Keratinocyte (primary cell): ENCODE data around the gene SPTBN4. TPM values are rescaled to one million over a fixed set of nuclear protein-coding genes. Genes with fewer than 3 reads are reported as not detected.

Experiments
- DNase-seq: peaks from one replicate; pipeline ENCODE4 v3.0.0-alpha.2; 2011; ENCODE audit warnings: low read depth, missing footprints, low spot score
- FAIRE-seq: peaks from 2 replicates; lab custom pipeline; 2011; peaks lifted over from hg19 to GRCh38; lab: Jason Lieb, UNC
- H2AFZ ChIP-seq: 2 replicates; pipeline ENCODE4 v1.6.0; 2012; ENCODE audit warnings: low read length, control low read depth, inconsistent platforms; ENCODE audit not compliant: control insufficient read depth
- H3K27ac ChIP-seq: 2 replicates; pipeline ENCODE4 v1.5.1; 2011; ENCODE audit warnings: low read length; ENCODE audit not compliant: control insufficient read depth, insufficient read depth
- H3K27me3 ChIP-seq: 3 replicates; pipeline ENCODE4 v1.6.0; 2011; ENCODE audit warnings: low read length; ENCODE audit not compliant: control insufficient read depth, insufficient read depth; ENCODE audit errors: extremely low read depth
- H3K36me3 ChIP-seq, 2 experiments: 2 replicates in 1 of 2; 3 replicates in 1 of 2; pipeline ENCODE4 v1.5.1; 2011; ENCODE audit warnings: low read length in 2 of 2, mild to moderate bottlenecking in 1 of 2; ENCODE audit not compliant: control insufficient read depth in 2 of 2, insufficient read depth in 2 of 2; ENCODE audit errors: extremely low read depth in 1 of 2
- H3K4me1 ChIP-seq: 3 replicates; pipeline ENCODE4 v1.5.1; 2011; ENCODE audit warnings: low read length; ENCODE audit not compliant: control insufficient read depth, insufficient read depth; ENCODE audit errors: extremely low read depth
- H3K4me2 ChIP-seq: 3 replicates; pipeline ENCODE4 v1.6.0; 2011; ENCODE audit warnings: low read depth, low read length; ENCODE audit not compliant: control insufficient read depth, insufficient read depth; ENCODE audit errors: extremely low read depth
- H3K4me3 ChIP-seq, 3 experiments: fragments of 200-600 bp in 1 of 3; sonication (generic) in 1 of 3; 2 replicates in 2 of 3; 3 replicates in 1 of 3; pipeline ENCODE4 v1.5.1; 2011 to 2016; ENCODE audit warnings: low read length in 3 of 3, mild to moderate bottlenecking in 3 of 3, control low read depth in 2 of 3, inconsistent platforms in 1 of 3, low read depth in 1 of 3, mixed read lengths in 1 of 3, mixed run types in 1 of 3, moderate library complexity in 1 of 3; ENCODE audit not compliant: control insufficient read depth in 2 of 3, insufficient read depth in 2 of 3; ENCODE audit errors: extremely low read depth in 1 of 3
- H3K79me2 ChIP-seq: 2 replicates; pipeline ENCODE4 v1.6.0; 2012; ENCODE audit warnings: low read length; ENCODE audit not compliant: control insufficient read depth, insufficient read depth
- H3K9ac ChIP-seq: 3 replicates; pipeline ENCODE4 v1.6.0; 2011; ENCODE audit warnings: low read length; ENCODE audit not compliant: control insufficient read depth, insufficient read depth; ENCODE audit errors: extremely low read depth
- H3K9me1 ChIP-seq: 3 replicates; pipeline ENCODE4 v1.6.0; 2011; ENCODE audit warnings: low read length; ENCODE audit not compliant: control insufficient read depth, insufficient read depth; ENCODE audit errors: extremely low read depth
- H3K9me3 ChIP-seq: 2 replicates; pipeline ENCODE4 v1.5.1; 2012; ENCODE audit warnings: low read depth, low read length; ENCODE audit not compliant: control insufficient read depth
- H4K20me1 ChIP-seq: 3 replicates; pipeline ENCODE4 v1.6.0; 2011; ENCODE audit warnings: low read length; ENCODE audit not compliant: control insufficient read depth, insufficient read depth; ENCODE audit errors: extremely low read depth
- EZH2 ChIP-seq: IDR thresholded peaks from one replicate; pipeline ENCODE4 v1.6.1; 2012; ENCODE audit warnings: inconsistent platforms, mild to moderate bottlenecking, low read length, moderate library complexity
- dilution Hi-C: fragments of 300-500 bp; cut with MboI; formaldehyde crosslinking; loops from one replicate; pipeline ENCODE4 v1.7.0; 2020; ENCODE audit warnings: low sequenced_read_pairs; ENCODE audit not compliant: extremely low pct_ligation_motif_present
- polyA plus RNA-seq, 5 experiments: library from polyadenylated mRNA; depleted of rRNA in 3 of 5; stranded (reverse) in 3 of 5; stranded (forward) in 1 of 5; unstranded in 1 of 5; fragments of >200 nt; gene quantifications; 1 replicate in 1 of 5; 2 replicates in 3 of 5; 3 replicates in 1 of 5; pipeline versions ENCODE4 v1.2.1 to v1.2.3, GENCODE V29; 2011 to 2012; ENCODE audit warnings: missing spikeins in 2 of 5, low read depth in 1 of 5, low replicate concordance in 1 of 5
- TF ChIP-seq, protein P1 (sequence below), 3 experiments: IDR thresholded peaks in 1 of 3; conservative IDR thresholded peaks in 1 of 3; optimal IDR thresholded peaks in 1 of 3; 2 replicates in 2 of 3; 3 replicates in 1 of 3; pipeline versions ENCODE3 to v1.5.1; 2011; ENCODE audit warnings: low read length in 3 of 3, mild to moderate bottlenecking in 3 of 3, moderate library complexity in 2 of 3, control low read depth in 1 of 3, inconsistent platforms in 1 of 3; ENCODE audit not compliant: insufficient read depth in 2 of 3; ENCODE audit errors: extremely low read depth in 1 of 3

The SPTBN4 gene
- polyA plus RNA-seq, 1 donor (not counting 4 experiments of a cell fraction or from before 2014, with no cell fraction given) = 0.17 TPM

GRCh38 chr19:40581531-40581930 lies 114.7 kb downstream of the SPTBN4 start:
- FAIRE-seq (no peak), DNase-seq (no peak)
- H3K9me1 ChIP-seq = peaks cover 3% of the 10 kb centered on the region
- no peak overlapping the region for H3K9ac ChIP-seq
- H3K4me3 ChIP-seq = no peak overlapping the region
- no peaks in the 10 kb centered on the region for H3K27me3 ChIP-seq
- H3K36me3 ChIP-seq = peaks cover 5 to 14% of the 10 kb centered on the region in 2 experiments
- peaks cover 9% of the 10 kb centered on the region for H3K4me1 ChIP-seq
- H2AFZ ChIP-seq = no peak overlapping the region
- no peak overlapping the region for H3K4me2 ChIP-seq
- TF ChIP-seq EZH2 = no peak
- TF ChIP-seq, protein P1, sequence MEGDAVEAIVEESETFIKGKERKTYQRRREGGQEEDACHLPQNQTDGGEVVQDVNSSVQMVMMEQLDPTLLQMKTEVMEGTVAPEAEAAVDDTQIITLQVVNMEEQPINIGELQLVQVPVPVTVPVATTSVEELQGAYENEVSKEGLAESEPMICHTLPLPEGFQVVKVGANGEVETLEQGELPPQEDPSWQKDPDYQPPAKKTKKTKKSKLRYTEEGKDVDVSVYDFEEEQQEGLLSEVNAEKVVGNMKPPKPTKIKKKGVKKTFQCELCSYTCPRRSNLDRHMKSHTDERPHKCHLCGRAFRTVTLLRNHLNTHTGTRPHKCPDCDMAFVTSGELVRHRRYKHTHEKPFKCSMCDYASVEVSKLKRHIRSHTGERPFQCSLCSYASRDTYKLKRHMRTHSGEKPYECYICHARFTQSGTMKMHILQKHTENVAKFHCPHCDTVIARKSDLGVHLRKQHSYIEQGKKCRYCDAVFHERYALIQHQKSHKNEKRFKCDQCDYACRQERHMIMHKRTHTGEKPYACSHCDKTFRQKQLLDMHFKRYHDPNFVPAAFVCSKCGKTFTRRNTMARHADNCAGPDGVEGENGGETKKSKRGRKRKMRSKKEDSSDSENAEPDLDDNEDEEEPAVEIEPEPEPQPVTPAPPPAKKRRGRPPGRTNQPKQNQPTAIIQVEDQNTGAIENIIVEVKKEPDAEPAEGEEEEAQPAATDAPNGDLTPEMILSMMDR (optimal IDR thresholded peaks at IDR 0.05 in 1 of 3, IDR thresholded peaks at IDR 0.05 in 1 of 3, conservative IDR thresholded peaks at IDR 0.05 in 1 of 3; ENCODE audit: extremely low read depth in 1 of 3, insufficient read depth in 2 of 3, low read length in 3 of 3) = no peak
- dilution Hi-C loops = no loop called here
- no peaks in the 10 kb centered on the region for H3K9me3 ChIP-seq
- no peaks in the 10 kb centered on the region for H4K20me1 ChIP-seq
- H3K79me2 ChIP-seq = peaks cover 4% of the 10 kb centered on the region
- H3K27ac ChIP-seq = no peak overlapping the region

- Histone ChIP-seq H3K27ac (no peak overlapping the region), H3K9me3 (no peaks in the 10 kb centered on the region), H2AFZ (no peak overlapping the region), H3K36me3 (peaks cover 10 to 15% of the 10 kb centered on the region in 2 experiments), H3K4me3 (no peak overlapping the region), H3K9me1 (peaks cover 3% of the 10 kb centered on the region), H3K4me2 (no peak overlapping the region), H3K4me1 (peaks cover 6% of the 10 kb centered on the region), H3K9ac (no peak overlapping the region), H3K79me2 (peaks cover under 1% of the 10 kb centered on the region), H4K20me1 (no peaks in the 10 kb centered on the region), H3K27me3 (no peaks in the 10 kb centered on the region)
- no peak for FAIRE-seq
- dilution Hi-C loops = no loop called here
- no peak for DNase-seq
- TF ChIP-seq, protein P1 (optimal IDR thresholded peaks at IDR 0.05 in 1 of 3, IDR thresholded peaks at IDR 0.05 in 1 of 3, conservative IDR thresholded peaks at IDR 0.05 in 1 of 3; ENCODE audit: extremely low read depth in 1 of 3, insufficient read depth in 2 of 3, low read length in 3 of 3) = no peak
- no peak for TF ChIP-seq EZH2
These were observed 115.7 kb downstream of the SPTBN4 start for GRCh38 chr19:40582467-40582866.
